Measurements from ENCODE around the gene MDP1. TPM values are rescaled to one million over a fixed set of nuclear protein-coding genes. Genes with fewer than 3 reads are reported as not detected.
"Not testable (repeated sequence)": the region's sequence is repeated elsewhere in the genome, so short reads cannot be mapped to it uniquely, and the experiment has no call there.

The MDP1 gene
- total and polyA plus RNA-seq, 2 of the 8 experiments (the other 6 are each of a cell fraction or from before 2014, with no cell fraction given), result 17.7 to 32.2 TPM

DNA sequence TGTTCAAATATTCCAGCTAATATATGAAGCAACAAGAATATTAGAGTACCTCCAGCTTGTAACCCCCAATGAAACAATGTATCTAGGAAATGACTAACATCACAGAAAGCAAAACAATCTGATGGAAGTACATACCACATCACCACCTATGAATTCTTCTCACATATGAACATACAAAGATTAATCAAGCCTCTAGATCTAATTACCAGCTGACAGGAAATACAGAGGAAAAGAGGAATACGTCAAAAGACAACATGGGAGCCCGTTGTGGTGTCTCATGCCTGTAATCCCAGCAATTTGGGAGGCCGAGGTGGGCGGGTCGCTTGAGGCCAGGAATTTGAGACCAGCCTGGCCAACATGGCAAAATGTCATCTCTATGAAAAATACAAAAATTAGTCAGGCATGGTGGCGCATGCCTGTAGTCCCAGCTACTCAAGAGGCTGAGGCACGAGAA lies 8.8 kb upstream of the MDP1 start (continued):
- TF ChIP-seq BCL11A (IDR thresholded peaks at IDR 0.05; ENCODE audit: low read depth in 2 of 2, low read length in 2 of 2), result no peak

DNA sequence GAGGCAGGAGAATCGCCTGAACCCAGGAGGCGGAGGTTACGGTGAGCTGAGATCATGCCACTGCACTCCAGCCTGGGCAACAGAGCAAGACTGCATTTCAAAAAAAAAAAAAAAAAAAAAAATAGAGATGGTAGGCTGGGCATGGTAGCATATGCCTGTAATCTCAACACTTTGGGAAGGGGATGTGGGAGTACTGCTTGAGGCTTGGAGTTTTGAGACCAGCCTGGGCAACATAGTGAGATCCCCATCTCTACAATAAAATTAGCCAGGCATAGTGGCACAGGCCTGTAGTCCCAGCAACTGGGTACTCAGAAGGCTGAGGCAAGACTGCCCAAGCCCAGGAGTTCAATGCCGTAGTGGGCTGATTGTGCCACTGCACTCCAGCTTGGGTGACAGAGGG lies 7.1 kb upstream of the MDP1 start:
- H3K56ac ChIP-seq (replicated peaks; ENCODE audit: insufficient read length, low read depth, low read length); H3K79me1 ChIP-seq (ENCODE audit: low read depth, low read length); H2AFZ ChIP-seq (ENCODE audit: low read length); H3K9ac ChIP-seq (replicated peaks in 1 of 4; ENCODE audit: extremely low read depth in 1 of 4, low read depth in 3 of 4, low read length in 3 of 4); H3K4me2 ChIP-seq (ENCODE audit: insufficient read depth in 1 of 2, low read depth in 2 of 2, low read length in 2 of 2); H2BK5ac ChIP-seq (ENCODE audit: low read depth, low read length); H3K14ac ChIP-seq (ENCODE audit: insufficient read length); H3K23ac ChIP-seq (ENCODE audit: insufficient read length); H3K27ac ChIP-seq (ENCODE audit: low read depth, low read length); H4K20me1 ChIP-seq (replicated peaks in 1 of 2; ENCODE audit: control insufficient read depth in 1 of 2, insufficient read depth in 2 of 2, low read length in 2 of 2); H3K9me3 ChIP-seq (ENCODE audit: insufficient read depth in 2 of 2, low read depth in 1 of 2, low read length in 1 of 2); H4K91ac ChIP-seq (replicated peaks; ENCODE audit: insufficient read length, low read length); H3K27me3 ChIP-seq (replicated peaks in 1 of 4; ENCODE audit: control insufficient read depth in 3 of 4, extremely low read depth in 1 of 4, insufficient read depth in 3 of 4, low read length in 3 of 4); H3K36me3 ChIP-seq (ENCODE audit: control insufficient read depth in 2 of 4, insufficient read depth in 4 of 4, low read length in 3 of 4); H3K4me3 ChIP-seq (ENCODE audit: extremely low read depth in 1 of 4, insufficient read depth in 2 of 4, low read depth in 3 of 4, low read length in 4 of 4); H3K18ac ChIP-seq (ENCODE audit: extremely low read depth, low read length); H2BK12ac ChIP-seq (ENCODE audit: low read depth, low read length); H3K4me1 ChIP-seq (replicated peaks in 1 of 4; ENCODE audit: control insufficient read depth in 3 of 4, insufficient read depth in 4 of 4, low read length in 3 of 4); H2AK5ac ChIP-seq (ENCODE audit: low read depth, low read length); H2BK15ac ChIP-seq (ENCODE audit: low read length); H4K5ac ChIP-seq (ENCODE audit: insufficient read length, low read depth, low read length); FAIRE-seq; H3K23me2 ChIP-seq (ENCODE audit: low read depth, low read length); H2BK20ac ChIP-seq (ENCODE audit: low read length); H4K8ac ChIP-seq (ENCODE audit: extremely low read depth, insufficient read depth, low read length); DNase-seq (ENCODE audit: low read depth in 1 of 2, low spot score in 2 of 2); H3K4ac ChIP-seq (replicated peaks; ENCODE audit: insufficient read length, low read depth, low read length); H2BK120ac ChIP-seq (replicated peaks; ENCODE audit: low read depth, low read length): not testable (repeated sequence)
- whole genome bisulfite sequencing, 2 experiments (ENCODE audit: extremely low coverage in 1 of 2, insufficient coverage in 1 of 2, insufficient read length in 1 of 2, insufficient replicate concordance in 2 of 2, low coverage in 1 of 2, low lambda C conversion rate in 2 of 2, missing lambda C conversion rate in 1 of 2), result 85% methylated on average over 4 of the region's 4 CpGs; no CpG with 5 or more reads in 1 of the 2 experiments
- peaks cover 0 to 62% of the 10 kb centered on the region in 2 experiments; a peak in 2 of 4 replicates for H3K79me2 ChIP-seq (ENCODE audit: control insufficient read depth in 1 of 2, insufficient read depth in 2 of 2, low read length in 2 of 2)
- ChIA-PET CTCF (ENCODE audit: partially characterized antibody) (interaction anchor here (1.0 to 5.0 kb wide), 2 partner anchors 16 to 74 kb away, joined by 3 to 16 read pairs; no protein-coding TSS in a partner anchor), POLR2A (ENCODE audit: partially characterized antibody) (interaction anchor here (0.7 to 2.0 kb wide), 3 partner anchors 10 to 45 kb away, joined by 3 to 7 read pairs (median 3); partner anchors contain the start of genes GMPR2 and NEDD8)

Data from H1 (cell line).